T1000 (cell line): Measurements from ENCODE around the gene FAM124B.

ENCODE experiments used
- DNase-seq: peaks from one replicate; lab custom pipeline; 2025; ENCODE audit warnings: mixed read lengths; lab: John Stamatoyannopoulos, UW

The FAM124B gene

DNA sequence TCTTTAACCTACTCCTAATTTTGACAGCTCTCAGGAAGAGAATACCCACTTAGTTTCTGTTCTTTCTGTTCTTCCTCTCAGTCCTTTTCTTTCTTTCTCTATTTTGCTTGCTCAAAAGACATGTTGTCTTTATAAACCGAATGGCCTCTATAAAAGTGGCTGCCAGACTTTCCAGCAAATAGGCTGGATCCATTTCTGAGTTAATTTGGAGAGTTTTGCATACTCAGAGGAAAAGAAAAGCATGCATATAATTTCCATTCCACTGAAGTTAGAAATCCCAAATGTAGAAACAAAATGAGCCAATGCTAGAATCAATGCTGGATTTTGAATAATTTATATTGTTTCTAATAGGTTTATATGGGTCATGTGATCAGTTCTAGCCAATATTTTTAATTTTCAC lies 65.9 kb downstream of the FAM124B start:
- DNase-seq, result no peak

DNA sequence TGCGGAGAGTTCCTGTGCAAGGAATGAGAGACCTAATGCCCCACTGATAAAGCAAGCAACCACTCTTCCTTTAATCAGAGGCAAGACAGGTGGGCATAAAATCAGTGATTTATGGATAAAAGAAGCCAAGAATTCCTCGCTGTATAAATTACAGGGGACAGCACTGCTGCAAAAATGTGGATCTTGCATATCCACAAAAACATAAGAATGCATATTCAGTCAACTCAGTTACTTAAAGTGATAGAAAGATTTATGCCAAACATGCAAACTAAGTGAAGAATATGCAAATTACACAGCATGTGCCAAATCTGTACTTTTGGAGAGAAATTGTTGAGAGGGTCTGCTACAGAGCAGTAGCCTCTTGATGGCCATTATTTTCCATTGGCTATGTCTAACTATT lies 67.2 kb downstream of the FAM124B start:
- DNase-seq, result no peak

DNA sequence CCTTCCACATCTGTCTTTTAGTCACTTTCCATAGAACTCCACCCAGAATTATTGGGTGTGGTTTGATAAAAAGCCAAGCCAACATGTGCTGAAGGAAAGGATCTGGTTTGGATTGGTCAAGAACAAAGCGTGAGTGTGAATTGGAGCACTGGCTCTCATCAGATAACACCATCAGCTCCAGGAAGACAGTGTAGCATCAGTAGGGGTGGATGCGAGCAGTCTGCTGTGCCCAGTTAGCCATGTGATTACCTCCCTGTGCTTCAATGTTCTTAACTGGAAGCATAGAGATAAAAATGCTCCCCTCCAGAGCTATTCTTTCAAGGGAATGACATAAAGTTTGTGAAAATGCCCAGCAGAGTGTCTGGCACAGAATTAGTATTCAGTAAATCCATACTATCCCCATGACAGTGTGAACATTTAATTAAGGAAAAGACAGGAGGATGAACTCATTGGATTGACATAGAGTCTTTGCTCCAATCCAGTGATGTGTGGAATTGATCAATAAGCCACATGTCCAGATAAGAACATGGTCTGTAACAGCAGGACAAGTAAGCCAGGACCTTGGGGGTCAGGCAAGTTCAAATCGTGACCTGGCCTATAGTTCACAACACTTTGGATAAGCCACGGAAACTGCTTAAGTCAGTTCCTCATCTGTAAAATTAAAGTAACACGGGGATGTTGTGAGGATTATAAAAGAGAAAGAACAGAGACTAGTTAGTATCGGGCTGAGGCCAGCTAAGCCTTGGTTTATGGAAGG lies 68.0 kb downstream of the FAM124B start:
- DNase-seq, result no peak

DNA sequence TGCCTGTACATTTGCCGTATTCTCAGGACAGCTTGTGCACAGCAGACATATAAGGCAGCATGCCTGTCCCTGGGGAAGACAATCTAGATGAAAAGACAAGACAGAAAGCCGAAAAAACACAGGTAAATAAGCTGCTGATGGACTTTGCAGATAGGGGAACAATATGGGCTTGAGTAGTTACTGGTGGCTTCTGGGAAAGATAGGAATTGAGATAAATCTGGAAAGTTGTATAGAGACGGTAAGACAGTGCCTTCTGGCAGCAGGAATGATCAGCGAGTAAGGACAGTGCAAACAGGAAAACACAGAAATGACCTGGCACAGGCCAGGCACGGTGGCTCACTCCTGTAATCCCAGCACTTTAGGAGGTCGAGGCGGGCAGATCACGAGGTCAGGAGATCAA lies 70.2 kb downstream of the FAM124B start:
- DNase-seq, result no peak

DNA sequence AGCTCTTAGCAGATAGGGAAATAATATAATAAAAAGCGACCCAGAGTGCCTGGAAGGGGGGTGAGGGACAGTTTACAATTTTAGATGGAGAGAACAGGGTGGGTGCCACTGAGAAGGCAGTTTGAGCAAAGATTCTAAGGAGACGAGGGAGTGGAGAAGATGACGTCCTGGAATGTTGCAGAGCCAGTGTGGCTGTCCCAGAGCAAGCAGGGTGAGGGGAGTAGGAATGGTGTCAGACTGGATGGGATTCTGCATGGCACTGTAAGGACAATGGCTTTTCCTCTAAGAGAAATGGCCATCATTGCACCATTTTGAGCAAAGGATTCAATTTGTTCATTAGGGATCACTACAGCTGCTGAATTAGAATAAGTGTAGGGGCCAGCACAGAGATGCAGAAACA lies 73.1 kb downstream of the FAM124B start:
- no peak for DNase-seq
